COLO829 (cell line): ENCODE results near the gene MIA2.
"Not testable (repeated sequence)": the region's sequence is repeated elsewhere in the genome, so short reads cannot be mapped to it uniquely, and the experiment has no call there.

ENCODE experiments used
- DNase-seq: peaks from one replicate; pipeline ENCODE4 v3.0.0; 2012; ENCODE audit warnings: low spot score

The MIA2 gene

DNA sequence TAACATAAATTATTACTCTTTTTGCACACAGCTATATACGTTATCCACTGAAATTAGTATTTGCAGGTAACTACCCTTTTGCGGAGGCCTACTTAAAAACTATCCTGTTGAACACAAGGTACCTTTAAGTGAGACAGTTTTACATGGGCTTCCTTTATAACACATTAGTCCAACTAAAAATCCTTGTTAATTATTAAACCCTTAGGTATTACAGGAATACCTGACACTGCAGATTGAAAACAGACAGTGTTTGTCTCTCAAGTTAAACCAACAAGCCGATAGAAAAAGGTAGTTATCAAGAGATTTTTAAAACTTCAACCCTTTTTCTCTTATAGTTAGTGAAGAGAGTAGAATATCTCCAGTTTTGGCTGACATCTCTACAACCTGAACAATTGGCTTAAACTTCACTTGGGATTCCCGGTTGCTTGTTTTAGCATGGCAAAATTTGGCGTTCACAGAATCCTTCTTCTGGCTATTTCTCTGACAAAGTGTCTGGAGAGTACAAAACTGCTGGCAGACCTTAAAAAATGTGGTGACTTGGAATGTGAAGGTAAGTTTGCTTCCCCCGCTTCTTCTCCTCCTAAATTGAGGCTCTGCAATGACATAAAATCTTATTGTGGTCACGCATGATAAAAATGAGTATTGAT, at the start of gene MIA2:
Gene MIA2 (plus strand): TSS at position 236 of the 647 bp plus-strand sequence. CDS start 200 bp downstream, at position 436.
- DNase-seq = no peak

- no peak for DNase-seq
These were observed 49.0 kb upstream of the MIA2 start for GRCh38 chr14:39184628-39185255.

GRCh38 chr14:39185256-39186049, 48.3 kb upstream of the MIA2 start:
- DNase-seq = no peak

- no peak for DNase-seq
These were observed 46.7 kb upstream of the MIA2 start for GRCh38 chr14:39186941-39187525.

- peak; percentile 57 for DNase-seq
These were observed 29.8 kb upstream of the MIA2 start for GRCh38 chr14:39203659-39204606.

DNA sequence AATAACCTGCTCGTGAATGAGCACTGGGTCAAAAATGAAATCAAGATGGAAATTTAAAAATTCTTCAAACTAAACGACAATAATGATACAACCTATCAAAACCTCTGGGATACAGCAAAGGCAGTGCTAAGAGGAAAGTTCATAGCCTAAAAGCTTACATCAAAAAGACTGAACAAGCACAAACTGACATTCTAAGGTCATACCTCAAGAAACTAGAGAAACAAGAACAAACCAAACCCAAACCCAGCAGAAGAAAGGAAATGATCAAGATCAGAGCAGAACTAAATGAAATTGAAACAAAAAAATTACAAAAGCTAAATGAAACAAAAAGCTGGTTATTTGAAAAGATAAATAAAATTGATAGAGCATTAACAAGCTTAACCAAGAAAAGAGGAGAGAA, 26.3 kb upstream of the MIA2 start:
- DNase-seq = not testable (repeated sequence)

DNA sequence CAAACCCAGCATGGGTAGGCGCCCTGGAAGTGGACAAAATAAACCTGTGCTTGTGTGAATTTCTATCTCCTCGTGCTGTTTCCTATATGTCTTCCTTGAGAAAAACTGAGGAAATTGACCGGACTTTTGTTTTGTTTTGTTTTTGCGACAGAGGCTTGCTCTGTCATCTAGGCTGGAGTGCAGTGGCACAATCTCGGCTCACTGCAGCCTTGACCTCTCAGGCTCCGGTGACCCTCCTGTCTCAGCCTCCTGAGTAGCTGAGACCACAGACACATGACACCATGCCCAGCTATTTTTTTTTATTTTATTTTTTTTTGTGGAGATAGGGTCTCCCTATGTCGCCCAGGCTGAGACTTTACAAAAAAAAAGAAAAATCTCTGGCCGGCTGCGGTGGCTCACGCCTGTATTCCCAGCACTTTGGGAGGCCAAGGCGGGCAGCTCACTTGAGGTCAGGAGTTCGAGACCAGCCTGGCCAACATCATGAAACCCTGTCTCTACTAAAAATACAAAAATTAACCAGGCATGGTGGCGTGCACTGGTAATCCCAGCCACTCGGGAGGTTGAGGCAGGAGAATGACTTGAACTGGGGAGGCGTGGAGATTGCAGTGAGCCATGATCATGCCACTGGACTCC, 22.5 kb upstream of the MIA2 start:
- no peak for DNase-seq

DNA sequence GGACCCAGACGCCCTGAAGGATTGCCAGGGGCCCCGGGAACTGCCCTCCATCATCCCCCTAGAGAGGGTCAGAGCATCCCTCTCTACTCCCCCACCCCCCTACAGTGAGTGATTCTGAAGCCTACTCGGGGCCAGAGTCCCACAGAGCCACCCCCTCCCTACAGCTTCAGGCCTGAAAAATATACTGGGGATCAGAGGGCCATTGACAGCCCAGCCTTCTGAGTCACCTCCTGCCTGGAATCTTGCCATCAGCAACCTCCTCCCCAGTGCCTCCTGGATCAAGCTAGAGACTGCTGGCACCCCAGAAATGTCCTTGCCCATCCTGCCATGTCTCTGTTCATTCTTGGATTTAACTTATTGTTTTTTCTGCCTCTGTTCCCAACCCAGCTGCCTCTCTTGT, 21.7 kb upstream of the MIA2 start:
- no peak for DNase-seq

GRCh38 chr14:39212693-39213092, 21.0 kb upstream of the MIA2 start:
- DNase-seq = no peak

DNA sequence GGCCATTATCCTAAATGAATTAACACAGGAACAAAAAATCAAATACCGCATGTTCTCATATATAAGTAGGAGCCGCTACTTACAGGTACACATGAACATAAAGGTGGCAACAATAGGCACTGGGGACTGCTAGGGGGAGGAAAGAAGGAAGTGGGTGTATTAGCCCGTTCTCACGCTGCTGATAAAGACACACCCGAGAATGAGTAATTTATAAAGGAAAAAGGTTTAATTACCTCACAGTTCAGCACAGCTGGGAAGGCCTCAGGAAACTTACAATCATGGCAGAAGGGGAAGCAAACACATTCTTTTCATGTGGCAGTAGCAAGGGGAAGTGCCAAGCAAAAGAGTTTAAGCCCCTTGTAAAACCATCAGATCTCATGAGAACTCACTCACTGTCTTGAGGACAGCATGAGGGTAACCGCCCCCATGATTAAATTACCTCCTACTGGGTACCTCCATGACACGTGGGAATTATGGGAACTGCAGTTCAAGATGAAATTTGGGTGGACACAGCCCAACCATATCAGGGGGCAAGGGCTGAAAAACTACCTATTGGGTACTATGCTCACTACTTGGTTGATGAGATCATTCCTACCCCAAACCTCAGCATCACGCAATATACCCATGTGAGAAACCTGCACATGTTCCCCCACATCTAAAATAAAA, 16.4 kb upstream of the MIA2 start:
- DNase-seq = no peak

- no peak for DNase-seq
These were observed 15.4 kb upstream of the MIA2 start for GRCh38 chr14:39218171-39218769.

GRCh38 chr14:39219075-39219499, 14.6 kb upstream of the MIA2 start:
- DNase-seq = no peak

GRCh38 chr14:39220473-39220872, 13.2 kb upstream of the MIA2 start:
- not testable (repeated sequence) for DNase-seq

DNA sequence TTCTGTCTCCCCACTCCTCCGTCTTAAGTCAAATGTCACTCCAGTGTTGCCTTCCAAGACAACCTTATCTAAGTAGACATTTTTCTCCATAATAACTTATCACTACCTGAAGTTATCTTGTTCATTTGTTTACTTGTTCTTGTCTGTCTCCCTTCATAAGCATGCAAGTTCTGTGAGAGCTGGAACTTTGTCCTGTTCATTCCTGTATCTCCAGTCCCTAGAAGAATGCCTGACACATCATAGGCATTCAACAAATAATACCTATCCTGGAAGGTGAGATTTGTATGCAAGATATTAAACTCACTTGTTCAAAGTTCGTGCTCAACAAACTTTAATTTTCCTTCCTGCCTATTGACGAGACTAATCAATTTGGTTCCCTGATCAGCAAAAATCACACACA, 5.7 kb upstream of the MIA2 start:
- no peak for DNase-seq

GRCh38 chr14:39228509-39229221, 5.0 kb upstream of the MIA2 start:
- DNase-seq = no peak

DNA sequence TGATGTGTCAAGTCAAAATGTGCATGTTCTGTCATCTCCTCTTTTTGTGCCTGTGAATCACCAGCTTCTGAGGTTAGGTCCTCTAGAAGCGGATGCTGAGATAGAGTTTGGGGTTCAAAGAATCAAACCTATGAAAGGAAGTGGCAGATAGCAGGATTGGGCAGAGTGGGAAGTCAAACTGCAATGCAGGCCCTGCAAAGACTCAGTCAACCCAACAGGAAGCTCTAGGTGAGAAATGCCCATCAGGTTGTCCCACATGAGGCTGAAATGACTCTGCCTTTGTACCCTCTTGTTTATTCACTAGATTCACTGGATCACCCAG, 4.5 kb upstream of the MIA2 start:
- DNase-seq = no peak

DNA sequence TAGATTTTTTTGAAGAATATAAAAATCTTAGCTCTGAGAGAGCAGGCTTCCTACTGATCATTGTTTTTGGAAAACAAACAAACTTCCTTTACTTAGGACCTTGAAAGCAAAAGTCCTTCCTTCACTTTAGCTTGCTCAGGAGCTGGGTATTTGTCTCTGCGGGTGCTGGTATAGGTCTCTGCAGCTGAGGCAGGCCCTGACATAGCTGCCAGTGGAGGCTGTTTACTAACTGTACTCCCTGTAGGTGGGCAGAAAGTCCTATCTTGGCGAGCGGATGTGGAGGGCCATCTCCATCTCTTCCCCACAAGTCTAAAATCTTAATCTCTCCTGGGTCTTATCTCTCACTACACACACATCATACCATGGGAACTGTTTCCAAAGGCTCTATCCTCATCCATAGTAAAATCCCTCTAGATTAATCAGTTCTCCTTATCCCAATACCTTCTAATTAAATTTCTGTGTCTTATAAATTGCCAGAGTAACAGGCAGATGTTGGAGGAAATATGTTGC, 4.1 kb upstream of the MIA2 start:
- no peak for DNase-seq

GRCh38 chr14:39230416-39231035, 3.2 kb upstream of the MIA2 start:
- DNase-seq = no peak
